DMS 273 (cell line): ENCODE data around the gene GABRR2.
A peak's percentile ranks its signal among the peaks of the same experiment; 100 is the strongest.
"Not testable (repeated sequence)": the region's sequence is repeated elsewhere in the genome, so short reads cannot be mapped to it uniquely, and the experiment has no call there.

ENCODE experiments used
- DNase-seq: peaks from one replicate; lab custom pipeline; 2025; ENCODE audit not compliant: unreplicated experiment; lab: John Stamatoyannopoulos, UW

Gene GABRR2

DNA sequence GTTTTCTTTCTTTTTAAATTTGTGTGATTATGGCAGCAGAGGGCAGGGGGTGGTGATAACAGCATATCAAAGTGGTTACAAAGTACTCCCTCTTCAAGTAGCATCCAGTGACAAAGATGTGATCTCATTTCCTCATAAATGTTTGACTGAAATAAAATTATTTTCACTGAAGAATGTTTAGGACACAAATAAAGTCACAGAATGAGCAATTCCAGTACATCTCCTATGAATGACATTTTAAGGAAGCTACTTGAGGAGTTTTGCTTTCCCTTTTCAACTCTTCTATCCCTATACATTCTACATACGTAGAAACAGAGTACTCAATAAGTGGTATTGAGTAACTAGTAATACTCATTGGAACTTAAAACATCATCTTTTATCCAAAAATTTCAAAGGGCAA is 13.9 kb upstream of the GABRR2 start:
- no peak for DNase-seq

DNA sequence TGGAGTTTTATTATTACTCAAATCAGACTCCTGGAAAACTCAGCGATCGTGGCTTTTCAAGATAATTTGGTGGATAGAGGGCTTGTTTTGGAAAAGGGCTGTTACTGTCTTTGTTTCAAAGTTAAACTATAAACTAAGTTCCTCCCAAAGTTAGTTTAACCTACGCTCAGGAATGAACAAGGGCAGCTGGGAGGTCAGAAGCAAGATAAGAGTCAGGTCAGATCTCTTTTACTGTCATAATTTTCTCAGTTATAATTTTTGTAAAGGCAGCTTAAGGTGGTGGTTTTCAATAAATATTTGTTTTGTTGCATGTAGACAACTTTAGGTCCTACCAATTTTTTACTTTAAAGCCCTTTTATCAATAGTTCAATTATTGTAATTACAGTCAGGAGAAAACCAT is 9.2 kb upstream of the GABRR2 start:
- no peak for DNase-seq

DNA sequence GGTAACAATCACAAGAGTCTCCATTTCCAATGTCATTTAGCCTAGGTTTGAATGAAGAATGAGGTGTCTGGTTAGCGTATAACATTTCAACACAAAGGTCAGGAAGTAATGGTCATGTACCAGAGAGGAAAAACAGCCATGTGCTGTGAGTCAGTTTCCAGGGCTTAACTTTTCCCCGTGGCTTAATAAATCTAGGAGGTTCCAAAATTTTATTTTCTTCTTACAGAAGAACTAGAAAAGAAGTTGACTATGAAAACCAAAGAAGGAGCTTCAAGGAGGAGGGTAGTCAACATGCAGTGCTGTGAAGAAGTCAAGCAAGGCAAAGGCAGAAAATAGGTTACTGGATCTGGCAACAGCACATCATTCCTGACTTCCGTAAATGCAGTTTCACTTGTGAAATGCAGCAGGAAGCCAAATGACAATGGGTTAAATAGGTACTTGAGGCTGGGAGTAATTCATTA is 8.4 kb upstream of the GABRR2 start:
- no peak for DNase-seq

DNA sequence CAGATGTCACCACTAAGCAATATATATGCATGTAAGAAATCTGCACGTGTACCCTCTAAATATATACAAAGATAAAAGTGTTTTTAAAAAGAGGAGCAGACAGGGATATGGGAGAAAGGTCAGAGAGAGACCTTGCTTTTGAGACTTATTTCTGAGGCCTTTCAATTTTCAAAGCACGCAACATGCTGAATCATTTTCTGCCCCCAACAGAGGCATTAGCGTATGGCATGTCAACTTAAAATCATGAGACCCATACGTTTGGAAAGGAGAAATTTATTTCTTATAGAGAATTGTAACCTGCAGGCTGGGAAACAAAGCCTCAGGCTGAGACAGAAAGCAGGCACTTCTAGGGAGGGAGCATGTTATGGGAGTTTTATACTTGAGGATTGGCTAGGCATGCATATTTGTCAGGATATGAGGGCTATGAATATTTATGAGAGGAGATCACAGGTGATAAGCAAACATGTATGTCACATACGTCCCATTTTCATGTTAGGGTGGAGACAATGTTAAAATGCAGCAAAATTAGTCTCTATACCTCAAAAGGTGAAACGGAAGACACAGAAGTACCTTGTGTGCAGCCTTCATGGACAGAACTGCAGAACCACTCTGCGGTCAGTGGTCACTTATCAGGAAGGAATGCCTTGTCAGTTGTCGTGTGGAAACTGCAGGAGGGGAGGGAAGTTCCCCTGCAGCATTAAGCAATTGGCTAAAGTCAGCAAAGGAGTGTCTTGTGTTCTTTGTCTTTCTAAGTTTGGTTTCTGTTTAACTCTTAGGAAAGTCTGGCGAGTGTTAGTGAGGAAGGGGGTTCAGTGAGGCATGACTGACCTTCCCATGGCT is 6.3 kb upstream of the GABRR2 start:
- no peak for DNase-seq

DNA sequence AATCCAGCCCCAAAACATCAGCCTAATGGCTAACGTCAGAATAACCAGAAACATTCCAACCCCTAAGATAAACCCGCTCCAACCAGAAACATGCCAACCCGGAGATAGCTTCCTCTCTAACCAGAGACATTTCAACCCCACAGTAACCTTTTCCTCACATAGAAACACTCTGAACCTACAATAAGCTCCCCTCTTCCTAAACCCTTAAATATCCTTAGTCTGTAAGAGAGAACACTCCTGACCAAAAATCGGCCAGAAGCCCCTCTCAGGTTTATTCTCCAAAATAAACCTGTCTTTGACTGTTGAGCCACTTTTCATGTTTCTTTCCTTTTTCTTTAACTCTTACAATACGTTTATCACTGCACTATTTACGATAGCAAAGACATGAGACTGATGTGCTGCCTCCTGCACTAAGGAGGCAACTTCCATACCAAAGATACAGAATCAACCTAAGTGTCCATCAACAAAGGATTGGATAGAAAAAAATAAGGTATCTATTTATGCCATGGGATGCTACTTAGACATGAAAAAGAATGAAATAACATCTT is 5.0 kb upstream of the GABRR2 start:
- DNase-seq, result no peak

DNA sequence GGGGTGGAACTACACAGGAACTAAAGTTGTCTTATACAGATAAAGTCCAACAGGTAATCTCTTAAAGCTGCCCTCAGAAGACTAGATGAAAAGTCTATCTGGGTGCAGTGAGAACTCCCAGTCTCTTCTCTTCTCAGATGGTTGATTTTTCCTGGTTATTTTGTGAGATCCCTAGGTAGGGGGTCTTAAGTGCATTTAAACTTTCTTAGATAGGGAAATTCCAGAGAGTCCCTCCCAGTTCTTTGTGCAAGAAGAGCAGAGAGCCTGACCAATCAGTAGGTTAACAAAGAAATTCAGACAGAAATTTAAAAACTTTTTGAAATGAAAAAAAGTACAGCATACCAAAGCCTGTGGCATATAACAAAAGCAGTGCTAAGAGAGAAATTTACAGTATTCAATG is 2.0 kb upstream of the GABRR2 start:
- DNase-seq, result no peak

DNA sequence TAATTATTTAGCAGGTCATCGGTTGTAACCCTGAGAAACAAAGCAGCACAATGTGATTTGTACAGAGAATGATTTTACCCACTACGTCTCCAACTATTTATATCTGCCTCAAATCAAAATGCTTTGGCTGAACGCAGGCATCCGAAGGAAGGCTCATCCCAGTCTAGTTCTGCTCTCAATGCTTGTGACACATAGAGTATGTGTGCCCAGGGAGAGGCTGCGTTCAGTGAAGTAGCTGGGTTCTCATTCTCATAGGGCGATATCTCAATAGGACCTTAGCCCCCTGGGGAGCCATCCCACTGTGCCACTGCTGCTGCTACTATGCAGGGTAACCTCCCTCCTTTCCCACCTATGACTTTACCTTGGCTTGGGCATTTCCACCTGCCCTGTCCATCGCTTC is 407 bp downstream of the GABRR2 start:
- no peak for DNase-seq

DNA sequence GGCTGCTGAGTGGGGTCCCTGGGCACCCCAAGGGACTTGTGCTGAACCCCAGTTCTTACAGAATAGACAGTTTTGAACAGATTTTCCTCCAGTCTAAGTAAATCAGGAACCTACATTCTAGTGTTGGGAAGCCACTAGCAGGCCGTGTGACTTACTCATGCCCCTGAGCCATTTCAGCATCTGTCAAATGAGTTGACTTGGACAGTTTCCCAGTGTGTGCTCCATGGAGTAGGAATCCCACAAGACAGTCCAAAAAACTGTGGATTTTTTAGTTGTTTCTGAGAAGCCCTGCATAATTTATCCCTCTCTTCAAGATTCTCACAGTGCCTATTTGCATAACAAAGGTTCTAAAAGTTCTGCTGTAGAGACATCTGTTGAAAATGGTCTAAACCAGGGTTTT is 2.1 kb downstream of the GABRR2 start:
- DNase-seq, result peak; percentile 89

DNA sequence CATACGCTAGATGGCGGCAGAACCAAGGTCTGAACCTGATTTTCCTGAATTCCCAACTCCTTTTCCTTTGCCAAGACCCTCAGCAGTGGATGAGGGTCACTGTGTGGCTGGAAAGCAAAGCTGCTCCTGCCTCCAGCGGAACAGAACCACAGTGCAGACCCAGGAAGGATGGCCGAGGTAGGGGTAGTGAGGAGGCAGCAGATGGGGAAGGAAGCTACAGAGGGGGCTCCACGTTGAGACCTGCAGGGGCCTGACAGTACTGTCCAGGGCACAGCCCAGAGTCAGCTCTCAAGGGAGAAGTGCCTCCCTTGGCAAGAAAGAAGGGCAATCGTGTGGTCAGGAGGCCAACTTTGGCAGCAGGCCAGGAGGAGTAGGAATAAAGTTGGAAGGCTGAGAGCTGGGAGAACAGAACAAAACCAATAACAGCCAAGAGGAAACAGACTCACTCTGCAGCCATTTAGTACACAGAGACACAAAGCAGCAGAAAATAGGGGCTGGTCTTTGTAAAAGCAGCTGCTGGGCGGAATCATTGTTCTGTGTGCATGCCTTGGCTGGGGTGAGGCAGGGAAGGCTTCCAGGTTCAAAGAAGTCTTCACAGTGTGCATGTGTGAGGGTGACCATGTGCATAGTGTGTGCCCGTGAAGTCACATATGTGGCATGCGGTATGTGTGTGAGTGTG is 3.1 kb downstream of the GABRR2 start:
- DNase-seq, result peak; percentile 29

DNA sequence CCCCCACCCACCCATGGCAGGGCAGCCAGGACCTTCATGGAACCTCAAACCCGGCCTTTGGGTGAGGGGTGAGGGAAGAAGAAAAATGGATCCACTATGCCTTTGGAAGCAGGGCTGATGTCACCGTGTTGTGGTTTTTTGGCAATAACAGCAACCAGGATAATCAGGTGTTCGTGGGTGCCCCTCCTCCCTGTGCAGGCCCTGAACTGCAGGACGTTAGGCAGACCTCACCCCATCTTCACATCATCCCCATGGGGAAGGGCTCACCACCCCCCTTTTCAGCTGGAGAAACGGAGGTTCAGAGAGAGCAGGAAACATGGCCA is 3.6 kb downstream of the GABRR2 start:
- no peak for DNase-seq

DNA sequence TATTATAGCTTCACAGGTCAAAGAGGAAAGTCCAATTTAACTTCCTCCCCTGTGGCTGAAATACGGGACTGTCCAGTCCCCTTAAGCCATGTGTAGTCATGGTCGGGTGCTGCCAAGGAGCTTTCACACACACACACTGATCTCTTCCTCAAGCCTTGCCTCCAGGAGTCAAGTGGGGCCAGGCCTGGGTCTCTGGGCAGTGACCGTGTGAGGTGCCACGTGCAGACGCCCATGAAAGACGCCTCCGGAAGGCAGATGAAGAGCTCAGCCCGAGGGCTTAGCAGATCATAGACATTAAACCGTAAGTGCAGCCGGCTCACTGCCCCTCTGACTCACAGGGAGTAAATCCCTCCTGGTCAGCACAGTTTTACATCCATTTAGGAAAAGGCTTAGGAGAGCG is 4.2 kb downstream of the GABRR2 start:
- DNase-seq, result no peak

DNA sequence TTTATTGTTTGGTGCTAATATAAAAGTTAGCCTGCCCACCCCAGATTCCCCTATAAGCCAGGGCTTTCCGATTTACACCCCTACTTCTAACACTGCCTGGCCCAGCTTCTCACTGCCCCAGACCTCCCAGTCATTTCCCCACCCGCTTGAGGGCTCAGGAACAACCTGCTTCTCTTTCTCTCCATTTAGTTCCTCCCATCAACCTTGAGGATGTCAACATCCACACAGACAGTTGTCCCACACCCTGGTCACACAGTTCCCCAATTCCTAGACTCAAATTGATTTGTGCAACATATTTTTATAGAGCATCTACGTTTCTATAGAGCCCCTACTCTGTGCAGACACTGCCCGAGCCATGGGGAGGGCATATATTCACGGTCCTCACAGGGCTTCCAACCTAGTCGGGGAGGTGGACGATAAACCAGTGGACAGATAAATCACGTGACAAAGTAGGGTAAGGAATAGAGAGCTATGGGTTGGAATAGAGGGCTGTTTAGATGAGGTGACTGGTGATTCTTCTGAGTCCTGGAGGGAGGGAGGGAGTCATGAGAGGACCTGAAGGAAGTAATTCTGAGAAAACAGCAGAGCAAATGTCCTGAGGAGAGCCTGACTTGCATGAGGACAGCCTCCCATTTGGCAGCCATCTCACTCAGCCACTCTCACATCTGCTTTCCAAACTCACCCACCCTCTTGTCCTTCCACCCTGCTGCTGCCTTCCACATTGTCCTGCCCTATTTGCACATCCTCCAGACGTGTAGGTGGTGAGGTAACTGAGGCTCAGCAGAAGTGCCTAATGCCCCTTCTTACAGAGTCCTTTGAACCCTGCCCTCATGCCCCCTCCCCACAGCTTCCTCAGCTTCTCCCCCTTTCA is 6.3 kb downstream of the GABRR2 start:
- DNase-seq, result no peak

DNA sequence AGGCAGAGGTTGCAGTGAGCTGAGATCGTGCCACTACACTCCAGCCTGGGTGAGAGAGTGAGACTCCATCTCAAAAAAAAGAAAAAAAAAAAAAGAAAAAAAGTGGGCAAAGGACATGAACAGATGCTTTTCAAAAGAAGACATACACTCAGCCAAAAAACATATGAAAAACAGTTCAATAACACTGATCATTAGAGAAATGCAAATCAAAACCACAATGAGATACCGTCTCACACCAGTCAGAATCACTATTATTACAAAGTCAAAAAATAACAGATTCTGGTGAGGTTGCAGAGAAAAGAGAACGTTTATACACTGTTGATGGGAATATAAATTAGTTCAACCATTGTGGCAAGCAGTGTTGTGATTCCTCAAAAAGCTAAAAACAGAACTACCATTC is 10.6 kb downstream of the GABRR2 start:
- not testable (repeated sequence) for DNase-seq

DNA sequence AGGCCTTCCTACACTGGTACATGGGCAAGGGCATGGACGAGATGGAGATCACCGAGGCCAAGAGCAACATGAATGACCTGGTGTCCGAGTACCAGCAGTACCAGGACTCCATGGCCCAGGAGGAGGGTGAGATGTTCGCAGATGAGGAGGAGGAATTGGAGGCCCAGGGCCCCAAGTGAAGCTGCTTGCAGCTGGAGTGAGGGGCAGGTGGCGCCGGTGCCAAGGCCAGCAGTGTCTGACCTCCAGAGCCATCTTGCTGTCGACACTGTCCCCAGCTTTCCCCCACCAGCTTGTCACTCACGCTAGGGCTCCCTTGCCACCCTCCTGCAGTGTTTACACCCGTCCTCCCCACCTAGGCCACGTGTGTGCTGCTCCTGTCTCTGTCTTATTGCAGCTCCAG is 12.2 kb downstream of the GABRR2 start:
- DNase-seq, result no peak

DNA sequence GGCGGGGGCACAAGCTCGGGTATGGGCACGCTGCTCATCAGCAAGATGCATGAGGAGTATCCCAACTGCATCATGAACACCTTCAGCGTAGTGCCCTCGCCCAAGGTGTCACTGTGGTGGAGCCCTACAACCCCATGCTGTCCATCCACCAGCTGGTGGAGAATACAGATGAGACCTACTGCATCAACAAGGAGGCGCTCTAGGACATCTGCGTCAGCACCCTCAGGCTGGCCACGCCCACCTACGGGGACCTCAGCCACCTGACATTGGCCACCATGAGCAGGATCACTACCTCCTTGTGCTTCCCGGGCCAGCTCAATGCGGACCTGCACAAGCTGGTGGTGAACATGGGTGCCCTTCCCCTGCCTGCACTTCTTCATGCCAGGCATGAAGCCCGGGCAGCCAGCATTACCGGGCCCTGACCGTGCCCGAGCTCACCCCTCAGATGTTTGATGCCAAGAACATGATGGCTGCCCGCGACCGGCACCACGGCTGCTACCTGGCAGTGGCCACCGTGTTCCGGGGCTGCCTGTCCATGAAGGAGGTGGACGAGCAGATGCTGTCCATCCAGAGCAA is 12.8 kb downstream of the GABRR2 start:
- no peak for DNase-seq

DNA sequence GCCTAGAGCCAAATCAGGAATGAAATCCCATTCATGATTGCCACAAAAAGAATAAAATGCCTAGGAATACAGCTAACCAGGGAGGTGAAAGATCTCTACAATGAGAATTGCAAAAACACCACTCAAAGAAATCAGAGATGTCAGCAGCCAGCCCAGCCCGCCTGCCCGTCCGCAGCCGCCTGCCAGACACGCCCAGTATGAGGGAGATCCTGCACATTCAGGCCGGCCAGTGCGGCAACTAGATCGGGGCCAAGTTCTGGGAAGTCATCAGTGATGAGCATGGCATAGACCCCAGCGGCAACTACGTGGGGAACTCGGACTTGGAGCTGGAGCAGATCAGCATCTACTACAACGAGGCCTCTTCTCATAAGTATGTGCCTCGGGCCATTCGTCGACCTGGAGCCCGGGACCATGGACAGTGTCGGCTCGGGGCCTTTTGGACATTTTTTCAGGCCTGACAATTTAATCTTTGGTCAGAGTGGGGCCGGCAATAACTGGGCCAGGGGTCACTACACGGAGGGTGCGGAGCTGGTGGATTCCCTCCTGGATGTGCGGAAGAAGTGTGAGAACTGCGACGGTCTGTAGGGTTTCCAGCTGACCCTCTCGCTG is 13.4 kb downstream of the GABRR2 start:
- no peak for DNase-seq

DNA sequence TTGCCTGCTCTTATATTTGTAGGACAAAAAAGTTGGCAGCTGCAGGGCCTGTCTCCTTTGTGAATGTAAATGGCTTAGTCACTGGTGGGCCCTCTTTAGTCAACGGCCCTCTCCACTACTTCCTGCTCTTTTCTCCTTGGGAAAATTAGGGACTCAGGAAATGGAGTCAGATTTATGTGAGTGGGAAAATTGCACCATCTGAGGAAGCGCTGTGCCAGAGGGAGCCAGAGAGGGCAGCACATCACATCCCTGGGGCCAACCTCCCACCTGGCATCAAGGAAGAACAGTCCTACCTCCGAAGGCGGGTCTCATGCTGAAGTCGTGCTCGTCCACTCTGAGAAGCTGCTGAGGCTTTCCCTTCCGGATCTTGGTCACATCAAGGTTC is 15.6 kb downstream of the GABRR2 start:
- peak; percentile 52 for DNase-seq

DNA sequence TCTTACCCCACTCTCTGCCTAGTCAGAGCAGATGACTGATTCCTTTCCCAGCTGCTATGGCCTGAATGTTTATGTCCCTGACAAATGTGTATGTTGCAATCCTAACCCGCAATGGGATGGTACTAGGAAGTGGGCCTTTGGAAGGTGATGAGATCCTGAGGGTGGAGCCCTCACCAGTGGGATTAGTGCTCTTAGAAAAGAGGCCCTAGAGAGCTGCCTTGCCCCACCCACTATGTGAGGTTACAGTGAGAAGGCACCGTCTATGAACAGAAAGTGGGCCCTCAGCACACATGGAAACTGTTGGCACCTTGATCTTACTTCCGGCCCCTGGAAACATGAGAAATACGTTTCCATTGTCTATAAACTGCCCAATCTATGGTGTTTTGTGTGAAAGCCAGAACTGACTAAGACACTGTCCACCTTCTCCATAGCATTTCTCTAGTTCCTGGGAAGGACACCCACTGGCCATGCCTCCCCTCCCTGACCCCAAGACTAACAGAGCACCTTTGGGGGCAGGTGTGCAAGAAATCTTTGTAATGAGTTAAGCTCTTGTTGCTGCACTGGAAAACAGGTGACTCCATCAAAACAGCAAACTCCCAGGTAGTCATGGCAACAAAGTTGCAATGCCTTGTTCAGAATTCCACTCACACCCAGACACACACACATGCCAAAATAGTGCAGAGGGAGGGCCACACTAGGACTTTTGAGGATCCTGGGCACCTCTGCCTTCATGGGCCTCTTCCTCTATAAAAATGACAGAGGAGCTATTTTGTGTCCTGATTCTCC is 16.2 kb downstream of the GABRR2 start:
- peak; percentile 62 for DNase-seq

DNA sequence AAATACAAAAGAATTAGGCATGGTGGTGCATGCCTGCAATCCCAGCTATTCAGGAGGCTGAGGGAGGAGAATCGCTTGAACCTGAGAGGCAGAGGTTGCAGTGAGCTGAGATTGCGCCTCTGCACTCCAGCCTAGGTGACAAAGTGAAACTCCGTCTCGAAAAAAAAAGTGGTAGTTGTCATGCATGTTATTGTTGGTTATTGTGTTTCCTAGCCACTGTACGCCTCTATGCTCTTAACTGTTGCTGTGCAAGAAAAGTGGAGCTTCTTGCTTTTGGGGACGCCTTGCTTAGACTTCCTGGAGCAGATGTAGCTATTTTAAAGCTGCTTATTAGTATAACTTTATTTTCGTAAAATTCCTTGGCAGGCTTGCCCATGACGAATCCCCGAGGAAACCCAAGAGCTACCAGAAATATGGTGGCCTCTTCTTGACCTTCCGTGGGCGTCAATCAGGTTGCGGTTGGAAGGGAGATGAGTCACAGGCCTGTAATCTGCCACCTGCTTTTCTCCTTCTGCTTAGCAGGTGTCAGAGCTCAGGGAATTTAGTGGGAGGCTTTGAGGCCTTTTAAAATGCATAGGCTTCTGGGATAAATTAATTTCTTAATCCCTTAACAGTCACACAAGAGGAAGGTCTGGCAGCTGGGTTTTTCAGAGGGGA is 17.3 kb downstream of the GABRR2 start:
- peak; percentile 96 for DNase-seq
